ENCODE results near the gene SLC4A3.
"Not testable (repeated sequence)": the region's sequence is repeated elsewhere in the genome, so short reads cannot be mapped to it uniquely, and the experiment has no call there.

The SLC4A3 gene

DNA sequence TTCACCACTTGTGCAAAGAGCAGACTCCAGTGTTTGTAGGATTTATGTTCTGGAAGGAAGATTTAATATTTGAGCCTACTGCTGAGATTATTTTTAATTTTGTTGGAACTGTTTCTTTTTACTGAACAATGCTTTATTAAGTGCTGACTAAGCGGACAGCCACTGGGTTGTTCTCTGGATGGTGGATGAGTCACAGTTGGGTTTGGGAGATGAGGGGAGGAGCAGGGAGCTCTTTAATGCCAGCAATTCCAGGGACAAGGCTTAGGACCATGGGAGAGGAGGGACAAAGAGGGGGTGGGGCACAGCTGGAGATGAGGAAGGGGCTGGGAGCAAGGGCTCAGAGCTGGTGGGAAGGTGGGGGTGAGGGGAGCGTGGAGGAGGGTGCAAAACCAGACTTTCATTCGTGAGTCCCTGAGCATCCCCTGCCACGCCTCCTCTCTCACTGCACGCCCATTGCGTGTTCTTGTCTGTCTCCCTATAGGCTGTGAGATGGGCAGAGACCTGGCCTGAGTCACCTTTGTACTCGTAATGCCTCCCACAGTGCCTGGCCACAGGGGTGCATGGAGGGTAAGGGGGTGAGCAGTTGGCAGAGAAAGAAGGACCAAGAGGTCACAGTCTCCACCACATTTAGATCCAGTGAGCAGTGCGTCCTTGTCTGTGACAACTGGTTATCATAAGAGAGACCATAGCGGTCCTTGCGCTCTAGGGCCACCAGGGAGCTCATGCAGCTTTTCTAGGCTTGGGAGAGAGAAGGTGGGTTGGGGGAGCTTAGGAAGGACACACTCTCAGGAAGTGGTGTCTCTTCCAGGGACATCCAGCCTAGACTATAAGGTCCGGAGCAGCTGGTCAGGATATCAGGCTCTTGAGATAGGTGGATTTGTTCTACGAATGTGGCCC lies 18.4 kb downstream of the SLC4A3 start:
- no peak for DNase-seq (ENCODE audit: low read depth in 3 of 3)

DNA sequence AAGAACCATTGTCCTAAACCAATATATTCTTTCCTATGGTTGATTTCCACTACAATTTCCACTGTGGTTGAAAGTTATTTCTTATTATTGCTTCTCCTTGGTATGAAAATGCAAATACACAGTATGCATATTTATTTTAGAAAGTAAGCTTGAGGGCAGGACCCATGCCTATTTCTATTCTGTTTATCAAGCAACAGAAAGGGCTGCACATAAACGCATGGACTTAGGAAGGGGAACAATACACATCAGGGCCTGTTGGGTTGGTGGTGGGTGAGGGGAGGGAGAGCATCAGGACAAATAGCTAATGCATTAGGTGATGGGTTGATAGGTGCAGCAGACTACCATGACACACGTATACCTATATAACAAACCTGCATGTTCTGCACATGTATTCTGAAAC lies 20.7 kb downstream of the SLC4A3 start:
- no peak for DNase-seq (ENCODE audit: low read depth in 3 of 3)

DNA sequence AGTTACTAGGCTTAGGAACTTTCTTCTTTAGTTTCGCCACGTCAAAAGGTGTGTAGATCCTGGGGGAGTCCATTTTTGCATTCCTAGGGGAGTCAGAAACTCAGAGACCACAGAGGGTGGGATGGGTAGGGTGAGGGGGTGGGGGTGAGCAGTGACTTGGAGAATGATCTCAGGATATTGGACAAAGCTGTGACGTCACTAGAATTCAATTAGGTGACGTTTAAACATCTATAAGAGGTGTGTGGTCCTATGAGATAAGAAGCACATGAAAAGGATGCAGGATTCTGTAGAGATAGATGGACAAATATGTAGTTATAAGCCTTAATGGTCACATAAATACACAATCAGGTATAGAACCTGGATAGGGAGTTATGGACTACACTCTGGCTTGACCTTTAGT lies 21.5 kb downstream of the SLC4A3 start:
- DNase-seq (ENCODE audit: low read depth in 3 of 3), result no peak

DNA sequence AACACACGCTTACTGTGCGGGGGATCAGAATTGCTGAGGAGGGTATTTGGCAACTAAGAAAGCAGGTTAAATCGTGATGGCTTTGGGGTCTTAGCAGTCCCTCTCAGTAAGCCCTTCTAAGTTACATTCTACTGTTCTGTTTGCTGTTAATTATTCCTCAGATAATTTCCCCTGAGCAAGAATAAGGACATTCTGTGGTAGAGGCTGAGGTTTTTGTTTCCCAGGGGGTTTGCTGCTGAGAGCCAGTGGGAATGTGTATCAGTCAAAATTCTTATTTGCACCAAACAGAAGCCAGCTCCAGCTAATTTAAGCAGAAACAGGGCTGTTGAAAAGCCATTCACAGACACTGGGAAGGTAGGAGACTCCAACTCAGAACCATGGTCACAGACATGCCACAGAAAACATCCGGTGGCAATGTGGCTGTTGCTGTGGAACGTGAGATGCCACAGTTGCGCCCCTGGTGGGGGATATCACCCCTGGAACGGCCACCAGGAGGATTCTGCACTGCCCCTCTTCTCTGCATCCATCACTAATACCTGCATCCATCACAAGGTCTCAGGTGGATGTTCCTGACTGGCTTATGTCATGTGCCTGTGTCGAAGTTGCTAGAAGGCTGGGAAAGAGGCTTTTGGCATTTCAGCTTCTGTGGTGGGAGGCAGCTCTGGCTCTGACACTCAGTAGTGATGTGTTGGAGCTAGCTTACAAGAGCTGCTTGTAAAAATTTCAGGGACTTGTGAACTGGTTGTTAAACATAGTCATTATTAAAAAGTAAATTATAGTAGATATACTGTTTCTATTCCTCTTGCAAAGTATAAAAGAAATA lies 23.2 kb downstream of the SLC4A3 start:
- no peak for DNase-seq (ENCODE audit: low read depth in 3 of 3)

DNA sequence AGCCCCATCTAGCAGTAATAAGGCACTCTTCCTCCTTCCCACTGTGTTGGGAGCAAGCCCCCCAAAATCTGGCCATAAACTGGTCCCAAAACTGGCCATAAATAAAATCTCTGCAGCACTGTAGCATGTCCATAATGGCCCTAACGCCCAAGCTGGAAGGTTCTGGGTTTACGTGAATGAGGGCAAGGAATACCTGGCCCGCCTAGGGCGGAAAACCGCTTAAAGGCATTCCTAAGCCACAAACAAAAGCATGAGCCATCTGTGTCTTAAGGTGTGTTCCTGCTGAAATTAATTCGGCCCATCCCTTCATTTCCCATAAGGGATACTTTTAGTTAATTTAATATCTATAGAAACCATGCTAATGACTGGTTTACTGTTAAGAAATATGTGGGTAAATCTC lies 24.2 kb downstream of the SLC4A3 start:
- not testable (repeated sequence) for DNase-seq (ENCODE audit: low read depth in 3 of 3)

DNA sequence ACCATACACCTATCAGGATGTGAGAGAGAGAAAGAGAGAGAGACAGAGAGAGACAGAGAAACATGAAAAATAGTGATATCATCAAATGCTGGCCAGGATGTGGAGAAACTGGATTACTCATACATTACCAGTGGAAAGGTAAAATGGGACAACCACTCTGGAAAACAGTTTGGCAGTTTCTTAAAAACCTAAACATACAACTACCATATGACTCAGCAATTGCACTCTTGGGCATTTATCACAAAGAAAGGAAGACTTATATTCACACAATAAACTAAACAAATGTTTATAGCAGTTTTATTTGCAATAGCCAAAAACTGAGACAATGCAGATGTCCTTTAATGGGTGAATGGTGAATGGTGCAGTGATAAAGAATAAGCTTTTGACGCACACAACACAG lies 29.1 kb downstream of the SLC4A3 start:
- DNase-seq (ENCODE audit: low read depth in 3 of 3), result no peak

DNA sequence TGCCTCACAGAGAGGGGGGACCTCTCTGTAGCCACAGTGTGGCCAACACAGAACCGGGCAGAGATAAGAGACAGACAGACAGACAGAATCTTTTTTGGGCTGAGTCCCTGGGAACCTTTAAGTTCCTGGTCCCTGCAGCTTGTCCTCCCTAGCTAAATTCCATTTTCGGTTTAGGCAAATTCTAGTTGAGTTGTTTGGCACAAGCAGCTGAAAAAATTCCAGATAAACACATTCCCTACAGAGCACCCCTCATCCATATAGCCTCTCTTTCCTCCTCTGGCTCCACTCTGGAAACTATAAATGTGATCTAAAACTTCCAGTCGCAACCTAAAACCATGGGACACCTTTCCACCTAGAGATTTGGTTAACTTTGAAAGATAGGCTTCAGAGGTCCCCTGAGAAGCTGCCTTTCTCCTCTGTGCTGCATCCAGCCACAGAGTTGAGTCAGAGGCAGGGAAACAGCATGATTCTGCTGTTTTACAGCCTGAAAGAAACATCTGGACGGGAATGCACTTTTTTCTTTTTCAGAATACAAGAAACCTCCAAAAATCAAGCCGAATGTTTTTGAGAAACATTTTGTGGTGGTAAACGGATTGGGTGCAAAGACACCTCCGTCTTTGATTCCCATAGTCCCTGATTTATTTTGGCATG lies 30.9 kb downstream of the SLC4A3 start:
- no peak for DNase-seq (ENCODE audit: low read depth in 3 of 3)

DNA sequence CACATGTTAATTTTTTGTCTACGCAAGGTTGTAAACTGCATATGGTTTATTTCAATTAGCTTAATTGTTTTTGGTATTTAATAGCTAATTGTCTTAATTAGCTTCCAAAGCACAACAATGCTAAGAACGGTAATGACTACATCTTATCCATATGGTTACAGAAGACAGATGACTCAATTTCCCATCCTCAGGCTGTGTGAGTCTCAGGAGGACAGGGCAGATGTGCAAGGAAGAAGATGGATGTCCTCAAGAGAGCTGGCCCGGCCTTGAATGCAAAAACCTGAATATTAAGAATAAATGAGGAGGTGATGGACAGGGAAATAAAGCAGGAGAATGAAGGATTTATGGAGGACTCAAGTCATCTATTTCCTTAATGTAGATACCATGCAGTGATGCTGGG lies 31.4 kb downstream of the SLC4A3 start:
- DNase-seq (ENCODE audit: low read depth in 3 of 3), result no peak

DNA sequence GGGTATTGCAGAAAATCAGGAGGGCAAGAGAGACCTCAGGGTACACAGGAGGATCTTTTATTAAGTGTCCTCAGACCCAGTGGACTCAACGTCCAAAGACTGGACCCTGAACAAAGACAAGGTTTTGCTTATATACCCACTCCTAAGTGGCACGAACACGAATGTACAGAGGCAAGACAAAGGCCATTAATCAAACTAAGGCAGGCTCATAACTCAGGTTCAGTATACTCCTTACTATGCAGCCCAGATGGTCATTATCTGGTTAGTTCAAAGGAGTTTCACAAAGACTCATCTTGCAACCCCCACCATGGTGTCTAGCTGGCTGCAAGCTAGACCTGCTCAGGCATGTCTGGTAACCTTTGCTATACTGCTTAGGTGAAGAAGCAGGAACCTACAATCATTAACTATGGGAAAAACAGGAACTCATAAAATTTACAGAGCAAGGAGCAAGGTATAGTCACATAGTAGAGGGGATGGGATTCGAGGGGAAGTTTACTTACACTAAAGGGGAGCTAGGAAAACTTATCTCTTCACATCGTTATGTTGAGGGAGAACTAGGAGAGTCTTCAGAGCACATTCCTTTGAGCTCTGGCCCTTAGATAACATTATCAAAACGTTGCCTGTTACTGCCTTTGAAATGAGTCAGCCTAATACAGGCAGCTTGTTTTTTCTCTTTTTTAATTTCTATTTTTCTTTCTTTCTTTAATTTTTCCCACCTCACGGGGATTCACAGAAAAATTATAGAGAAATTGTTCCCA lies 33.9 kb downstream of the SLC4A3 start:
- DNase-seq (ENCODE audit: low read depth in 3 of 3), result no peak

DNA sequence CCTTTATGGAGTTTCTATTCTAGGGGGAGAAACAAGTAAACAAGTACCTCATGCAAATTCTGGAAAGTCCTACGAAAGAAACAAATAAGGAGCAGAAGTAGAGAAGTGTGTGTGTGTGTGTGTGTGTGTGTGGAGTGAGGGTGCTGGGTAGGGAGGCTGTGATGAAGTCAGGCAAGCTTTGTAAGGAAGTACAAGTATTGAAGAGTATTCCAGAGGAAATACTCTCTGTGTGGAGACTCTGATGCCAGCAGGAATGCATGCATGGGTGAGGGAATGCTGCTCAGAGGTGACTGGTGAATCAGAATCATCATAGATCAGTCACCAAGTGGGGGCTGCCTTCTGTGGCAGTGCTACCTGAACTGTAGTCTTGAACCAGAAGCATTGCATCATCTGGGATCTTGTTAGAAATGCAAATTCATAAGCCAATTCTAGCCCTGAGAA lies 34.5 kb downstream of the SLC4A3 start:
- DNase-seq (ENCODE audit: low read depth in 3 of 3), result no peak

DNA sequence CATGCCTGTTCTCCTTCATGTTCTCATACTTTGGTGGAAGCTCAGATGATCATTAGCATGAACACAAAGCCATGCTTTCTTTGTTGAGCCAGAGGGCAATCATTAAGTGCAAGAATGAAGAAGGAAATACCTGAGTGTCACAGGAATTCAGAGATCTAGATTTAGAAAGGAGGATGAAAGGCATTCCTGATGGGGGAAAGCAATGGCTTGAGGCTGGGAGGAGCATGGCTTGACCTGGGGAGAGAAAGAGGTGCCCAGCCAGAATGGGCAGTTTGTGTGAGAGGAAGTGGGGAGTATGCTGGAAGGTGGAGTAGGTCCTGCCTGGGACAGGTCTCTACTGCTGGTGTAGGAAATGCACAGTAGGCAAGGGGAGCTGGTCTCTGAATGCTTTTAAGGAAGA lies 35.1 kb downstream of the SLC4A3 start:
- no peak for DNase-seq (ENCODE audit: low read depth in 3 of 3)

DNA sequence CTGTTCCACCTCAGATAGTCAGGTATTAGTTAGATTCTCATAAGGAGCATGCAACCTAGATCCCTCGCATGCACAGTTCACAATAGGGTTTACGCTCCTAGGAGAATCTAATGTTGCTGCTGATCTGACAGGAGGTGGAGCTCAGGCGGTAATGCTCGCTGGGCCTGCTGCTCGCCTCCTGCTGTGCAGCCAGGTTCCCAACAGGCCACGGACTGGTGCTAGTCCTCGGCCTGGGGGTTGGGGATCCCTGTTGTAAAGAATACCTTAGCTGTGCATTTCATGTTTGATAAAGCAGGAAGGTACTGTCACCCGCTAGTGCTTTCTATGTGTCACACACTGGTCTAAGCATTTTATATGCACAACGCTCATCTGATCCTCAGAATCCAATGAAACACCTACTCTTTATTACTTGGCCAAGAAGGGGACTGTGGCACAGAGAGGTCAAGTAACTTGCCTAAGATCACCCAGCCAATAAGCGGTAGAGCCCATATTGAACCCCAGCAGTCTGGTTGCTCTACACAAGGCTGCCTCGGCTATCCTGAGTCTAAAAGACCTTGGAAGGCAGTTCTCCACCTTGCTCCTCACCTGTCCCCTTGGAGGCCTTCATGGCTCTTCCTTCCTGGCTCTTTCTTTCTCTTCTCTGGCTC lies 35.8 kb downstream of the SLC4A3 start:
- DNase-seq (ENCODE audit: low read depth in 3 of 3), result no peak

DNA sequence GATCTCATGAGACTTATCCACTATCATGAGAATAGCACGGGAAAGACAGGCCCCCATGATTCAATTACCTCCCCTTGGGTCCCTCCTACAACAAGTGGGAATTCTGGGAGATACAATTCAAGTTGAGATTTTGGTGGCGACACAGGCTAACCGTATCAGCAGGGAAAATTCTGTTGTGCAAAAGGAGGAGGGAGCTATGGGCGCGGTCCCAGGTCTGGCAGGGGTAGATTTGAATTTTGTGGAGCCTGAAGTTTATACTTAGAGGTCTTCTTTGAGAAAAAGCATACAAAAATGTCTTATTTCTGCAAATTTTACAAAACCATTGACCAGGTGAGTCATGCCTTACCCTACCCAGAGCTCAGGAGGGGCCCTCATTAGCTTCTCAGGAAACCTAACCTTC lies 36.6 kb downstream of the SLC4A3 start:
- no peak for DNase-seq (ENCODE audit: low read depth in 3 of 3)

DNA sequence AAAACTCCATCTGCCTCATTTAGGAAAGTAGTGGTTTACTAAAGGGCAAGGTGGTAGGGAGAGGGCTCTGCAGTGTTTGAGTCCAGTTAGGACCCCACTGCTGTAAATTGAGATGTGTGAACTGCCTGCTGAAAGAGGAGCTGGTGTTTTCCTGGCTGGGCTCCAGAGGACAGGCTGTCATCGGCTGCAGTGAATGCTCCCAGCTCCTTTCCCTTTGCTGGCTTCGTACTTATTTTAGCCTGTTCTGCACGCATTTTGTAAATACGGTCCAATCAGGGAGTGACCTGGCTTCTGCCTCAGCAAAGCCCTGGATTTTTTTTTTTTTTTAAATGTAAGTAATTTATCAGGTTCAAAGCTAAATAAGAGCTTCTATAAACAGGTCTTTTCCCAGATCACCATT lies 37.5 kb downstream of the SLC4A3 start:
- no peak for DNase-seq (ENCODE audit: low read depth in 3 of 3)

DNA sequence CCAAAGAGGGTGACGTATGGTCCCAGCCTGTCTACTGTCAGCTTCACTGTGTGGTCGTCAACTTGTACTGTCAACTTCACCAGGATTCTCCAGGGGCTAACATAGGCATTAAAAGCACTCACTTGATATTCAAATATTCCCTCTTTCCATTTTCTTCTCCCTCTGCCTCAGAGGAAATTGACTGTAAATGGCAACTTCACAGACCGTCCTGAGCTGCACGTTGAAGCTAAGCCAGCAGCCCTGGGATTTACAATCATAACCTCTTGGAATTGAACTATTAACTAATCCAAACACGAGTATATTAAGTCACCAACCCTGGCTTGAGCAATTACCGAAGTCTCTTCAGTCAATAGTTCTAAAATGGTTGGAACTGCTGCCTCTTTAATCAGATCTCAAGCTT lies 38.5 kb downstream of the SLC4A3 start:
- no peak for DNase-seq (ENCODE audit: low read depth in 3 of 3)

DNA sequence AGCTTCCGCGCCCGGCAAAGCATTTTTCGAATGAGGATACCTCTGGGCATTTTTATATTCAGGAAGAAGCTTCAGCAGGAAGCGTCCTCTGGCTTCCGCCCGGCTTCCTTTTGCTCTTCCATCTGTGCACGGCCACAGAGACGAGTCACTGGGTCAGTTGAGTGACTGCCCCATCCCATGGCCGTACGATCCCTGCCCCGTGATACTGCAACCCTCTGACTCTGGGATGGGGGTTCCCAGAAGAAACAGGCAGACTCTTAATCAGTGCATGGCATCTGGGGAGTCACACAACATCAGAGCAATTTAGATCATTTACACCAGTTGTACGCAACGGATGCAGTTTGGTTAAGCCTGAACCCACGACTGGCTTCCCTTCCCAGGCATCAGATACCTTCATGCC lies 40.9 kb downstream of the SLC4A3 start:
- no peak for DNase-seq (ENCODE audit: low read depth in 3 of 3)

DNA sequence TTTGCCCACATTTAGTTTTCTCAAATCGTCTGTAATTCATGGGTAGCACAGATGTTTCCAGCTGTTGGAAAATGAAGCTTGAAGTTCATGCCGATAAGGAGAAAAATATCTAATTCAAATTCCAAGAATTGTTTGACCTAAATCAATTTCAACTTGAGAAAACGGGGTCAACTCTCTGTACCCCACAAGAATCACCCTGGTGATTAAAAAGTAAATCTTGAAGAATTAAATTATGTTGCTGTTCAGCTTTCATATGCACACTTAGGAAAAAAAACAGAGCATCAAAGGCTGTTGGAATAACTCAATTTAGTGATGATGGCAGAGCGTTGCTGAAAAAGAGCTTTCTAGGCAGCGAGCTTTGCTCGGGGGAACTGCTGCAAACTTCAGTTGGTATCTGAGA lies 43.0 kb downstream of the SLC4A3 start:
- DNase-seq (ENCODE audit: low read depth in 3 of 3), result no peak

DNA sequence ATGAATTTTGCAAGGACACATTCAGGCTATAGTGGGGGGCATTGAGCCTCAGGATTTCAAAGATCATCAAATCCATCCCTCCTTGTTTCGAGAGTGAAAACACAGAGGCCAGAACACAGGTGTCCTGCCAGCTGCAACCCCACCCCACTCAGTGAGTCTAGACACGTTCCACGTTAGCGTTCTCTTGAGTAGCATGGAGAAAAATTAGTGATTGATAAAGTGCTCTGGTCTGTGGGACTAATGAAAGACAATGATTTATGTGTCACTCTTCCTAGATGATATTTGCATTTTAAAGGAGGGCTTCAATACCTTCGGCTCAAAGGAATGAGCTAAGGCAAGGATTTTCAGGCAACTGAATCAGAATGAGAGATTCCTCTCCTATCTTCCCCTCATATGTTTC lies 43.8 kb downstream of the SLC4A3 start:
- no peak for DNase-seq (ENCODE audit: low read depth in 3 of 3)

DNA sequence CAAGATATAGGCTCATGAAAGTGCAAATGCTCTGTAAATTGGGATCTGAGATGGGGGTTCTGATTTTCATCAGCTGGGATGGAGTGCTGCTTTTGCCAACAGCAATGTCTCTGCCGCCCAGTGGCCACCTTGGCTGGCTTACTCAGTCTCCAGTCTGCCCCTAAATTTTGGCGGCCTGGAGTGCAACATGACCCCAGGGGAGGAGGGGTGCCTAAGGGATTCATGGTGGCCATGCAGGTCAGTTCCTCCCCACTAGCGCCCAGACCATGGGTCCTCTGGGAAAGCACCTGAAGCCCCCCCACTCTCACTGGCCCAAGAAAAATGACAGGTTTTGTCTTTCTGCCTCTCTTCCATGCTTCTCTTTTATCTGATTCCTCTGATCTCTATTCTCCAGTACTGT lies 45.0 kb downstream of the SLC4A3 start:
- no peak for DNase-seq (ENCODE audit: low read depth in 3 of 3)

DNA sequence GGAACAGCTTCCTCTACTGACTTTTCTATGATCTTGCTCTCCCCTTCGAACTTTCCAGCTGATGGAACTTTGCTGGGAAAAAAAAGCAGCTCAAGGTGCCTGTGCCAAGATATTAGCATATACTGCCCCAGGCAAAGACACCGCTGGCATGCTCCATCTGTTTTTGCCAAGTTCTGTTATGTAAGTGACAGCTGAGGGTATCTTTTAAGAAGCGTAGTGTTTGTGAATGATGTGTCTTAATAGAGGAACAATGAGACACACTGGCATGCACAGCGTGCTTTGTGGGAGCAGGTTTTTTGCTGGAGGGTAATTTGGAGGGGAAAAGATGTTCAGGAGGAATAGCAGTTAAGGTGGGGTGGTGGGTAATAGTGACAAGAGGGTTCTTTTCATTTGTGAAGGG lies 47.8 kb downstream of the SLC4A3 start:
- no peak for DNase-seq (ENCODE audit: low read depth in 3 of 3)

DNA sequence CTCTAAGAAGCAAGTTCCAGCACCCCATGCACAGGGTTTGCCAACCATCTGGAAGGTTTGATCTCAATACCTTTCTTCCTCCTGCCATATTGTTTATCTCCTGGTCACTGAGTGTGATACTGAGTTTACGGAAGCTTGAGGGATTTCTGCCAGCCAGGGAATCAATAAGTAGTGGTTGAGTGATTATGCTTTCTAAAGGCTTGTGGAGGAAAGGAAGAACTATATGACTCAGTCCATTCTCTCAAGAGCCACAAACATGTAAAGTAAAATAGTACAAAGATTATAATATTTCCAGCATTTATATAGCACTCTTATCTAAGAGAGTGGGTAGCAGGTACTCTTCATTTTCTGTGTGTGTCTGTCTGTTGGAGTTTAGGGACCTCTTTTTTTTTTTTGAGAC lies 49.2 kb downstream of the SLC4A3 start:
- DNase-seq (ENCODE audit: low read depth in 3 of 3), result no peak

Measured in stimulated activated CD4-positive, alpha-beta T cell treated with anti-CD3 and anti-CD28 coated beads, TNF-alpha, amount 100 ng/mL, for 48 hours (primary cell).